Measurements from ENCODE around the gene FKBP14.

The FKBP14 gene

DNA sequence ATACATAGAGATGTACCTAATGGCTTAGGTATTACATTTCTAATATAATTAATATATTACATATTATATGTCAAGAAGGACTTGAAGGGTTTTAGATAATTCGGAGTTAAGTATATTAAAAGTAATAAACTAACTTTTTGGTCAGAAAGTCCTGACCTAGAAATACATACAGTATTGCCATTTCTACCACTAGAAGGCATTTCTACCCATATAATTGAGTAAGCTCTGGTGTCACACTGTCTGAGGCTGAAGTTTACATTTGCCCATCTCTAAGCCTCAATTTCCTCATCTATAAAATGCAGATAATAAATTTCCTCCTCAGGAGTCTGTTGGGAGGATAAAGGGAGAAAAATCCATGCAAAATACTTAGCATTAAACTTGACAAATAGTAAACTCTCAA lies 7.1 kb downstream of the FKBP14 start:
- Histone ChIP-seq H3K36me3 (ENCODE audit: control insufficient read depth, insufficient read depth, low read length) (peaks cover 49% of the 10 kb centered on the region), H3K9me3 (ENCODE audit: control insufficient read depth, insufficient read depth, low read length) (no peaks in the 10 kb centered on the region), H3K27me3 (ENCODE audit: control insufficient read depth, insufficient read depth, low read length) (no peaks in the 10 kb centered on the region), H3K9ac (ENCODE audit: low read depth, low read length) (no peak overlapping the region), H3K4me1 (ENCODE audit: control insufficient read depth, insufficient read depth, low read length) (no peaks in the 10 kb centered on the region), H3K27ac (ENCODE audit: low read depth, low read length) (no peak overlapping the region), H3K4me3 (ENCODE audit: low read depth, low read length) (no peak overlapping the region)

DNA sequence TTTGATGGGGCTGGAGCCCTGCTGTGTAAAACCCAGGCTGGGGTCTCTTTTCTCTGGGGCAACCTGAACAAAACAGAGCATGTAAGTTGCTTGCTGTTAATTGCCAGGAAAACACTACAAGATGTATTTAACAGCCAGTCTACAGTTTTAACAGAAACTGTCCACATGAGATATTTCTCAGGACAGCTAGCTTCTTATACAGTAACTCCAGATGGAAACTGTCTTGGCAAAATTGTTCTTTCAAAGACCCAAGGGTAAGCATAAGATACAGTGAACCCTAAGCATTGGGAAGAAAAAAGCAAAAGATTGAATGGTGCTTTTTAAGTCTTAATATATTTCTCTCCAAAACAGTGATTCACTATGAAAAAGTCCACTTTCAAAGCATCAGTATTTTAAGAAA lies 8.1 kb downstream of the FKBP14 start:
- H3K27me3 ChIP-seq (ENCODE audit: control insufficient read depth, insufficient read depth, low read length) = no peaks in the 10 kb centered on the region
- H3K36me3 ChIP-seq (ENCODE audit: control insufficient read depth, insufficient read depth, low read length) = peaks cover 57% of the 10 kb centered on the region
- no peak overlapping the region for H3K27ac ChIP-seq (ENCODE audit: low read depth, low read length)
- H3K4me1 ChIP-seq (ENCODE audit: control insufficient read depth, insufficient read depth, low read length) = no peaks in the 10 kb centered on the region
- H3K9ac ChIP-seq (ENCODE audit: low read depth, low read length) = no peak overlapping the region
- no peaks in the 10 kb centered on the region for H3K9me3 ChIP-seq (ENCODE audit: control insufficient read depth, insufficient read depth, low read length)
- no peak overlapping the region for H3K4me3 ChIP-seq (ENCODE audit: low read depth, low read length)

- Histone ChIP-seq H3K9ac (ENCODE audit: low read depth, low read length) (no peak overlapping the region), H3K4me1 (ENCODE audit: control insufficient read depth, insufficient read depth, low read length) (no peaks in the 10 kb centered on the region), H3K27me3 (ENCODE audit: control insufficient read depth, insufficient read depth, low read length) (no peaks in the 10 kb centered on the region), H3K27ac (ENCODE audit: low read depth, low read length) (no peak overlapping the region), H3K36me3 (ENCODE audit: control insufficient read depth, insufficient read depth, low read length) (peaks cover 27% of the 10 kb centered on the region), H3K4me3 (ENCODE audit: low read depth, low read length) (no peak overlapping the region), H3K9me3 (ENCODE audit: control insufficient read depth, insufficient read depth, low read length) (no peaks in the 10 kb centered on the region)
These were observed 13.7 kb downstream of the FKBP14 start for GRCh38 chr7:30012757-30013156.

GRCh38 chr7:30010021-30010420 lies 16.5 kb downstream of the FKBP14 start:
- H3K9me3 ChIP-seq (ENCODE audit: control insufficient read depth, insufficient read depth, low read length) = no peaks in the 10 kb centered on the region
- H3K9ac ChIP-seq (ENCODE audit: low read depth, low read length) = no peak overlapping the region
- peaks cover 16% of the 10 kb centered on the region for H3K36me3 ChIP-seq (ENCODE audit: control insufficient read depth, insufficient read depth, low read length)

GRCh38 chr7:30005464-30005863 lies 21.0 kb downstream of the FKBP14 start:
- Histone ChIP-seq H3K9me3 (ENCODE audit: control insufficient read depth, insufficient read depth, low read length) (no peaks in the 10 kb centered on the region), H3K4me3 (ENCODE audit: low read depth, low read length) (no peak overlapping the region), H3K27ac (ENCODE audit: low read depth, low read length) (peak overlapping the region; percentile 1), H3K27me3 (ENCODE audit: control insufficient read depth, insufficient read depth, low read length) (no peaks in the 10 kb centered on the region), H3K9ac (ENCODE audit: low read depth, low read length) (no peak overlapping the region), H3K36me3 (ENCODE audit: control insufficient read depth, insufficient read depth, low read length) (no peaks in the 10 kb centered on the region), H3K4me1 (ENCODE audit: control insufficient read depth, insufficient read depth, low read length) (peaks cover 15% of the 10 kb centered on the region)

More at GRCh38 chr7:30010021-30010420, 16.5 kb downstream of the FKBP14 start:
- H3K27ac ChIP-seq (ENCODE audit: low read depth, low read length) = no peak overlapping the region
- H3K27me3 ChIP-seq (ENCODE audit: control insufficient read depth, insufficient read depth, low read length) = no peaks in the 10 kb centered on the region
- H3K4me3 ChIP-seq (ENCODE audit: low read depth, low read length) = no peak overlapping the region
- peaks cover 7% of the 10 kb centered on the region; the same call in 1 of the 2 replicates for H3K4me1 ChIP-seq (ENCODE audit: control insufficient read depth, insufficient read depth, low read length)

DNA sequence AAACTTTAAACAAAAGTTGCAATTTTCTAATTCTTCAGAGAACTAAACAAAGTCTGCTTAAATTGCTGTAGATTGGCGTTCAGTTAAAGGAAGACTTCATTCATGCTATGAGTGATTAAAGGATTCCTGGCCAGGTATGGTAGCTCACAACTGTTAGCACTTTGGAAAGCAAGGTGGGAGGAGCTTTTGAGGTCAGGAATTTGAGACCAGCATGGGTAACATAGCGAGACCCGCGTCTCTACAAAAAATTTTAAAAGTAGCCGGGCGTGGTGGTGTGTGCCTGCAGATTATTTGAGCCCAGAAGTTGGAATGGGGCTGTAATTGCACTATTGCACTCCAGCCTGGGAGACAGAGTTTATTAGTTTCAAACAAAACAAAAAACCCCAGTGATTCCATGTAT lies 23.4 kb downstream of the FKBP14 start:
- Histone ChIP-seq H3K27ac (ENCODE audit: low read depth, low read length) (no peak overlapping the region), H3K9ac (ENCODE audit: low read depth, low read length) (no peak overlapping the region), H3K36me3 (ENCODE audit: control insufficient read depth, insufficient read depth, low read length) (no peaks in the 10 kb centered on the region), H3K4me1 (ENCODE audit: control insufficient read depth, insufficient read depth, low read length) (peaks cover 15% of the 10 kb centered on the region), H3K4me3 (ENCODE audit: low read depth, low read length) (no peak overlapping the region), H3K27me3 (ENCODE audit: control insufficient read depth, insufficient read depth, low read length) (no peaks in the 10 kb centered on the region), H3K9me3 (ENCODE audit: control insufficient read depth, insufficient read depth, low read length) (no peaks in the 10 kb centered on the region)

DNA sequence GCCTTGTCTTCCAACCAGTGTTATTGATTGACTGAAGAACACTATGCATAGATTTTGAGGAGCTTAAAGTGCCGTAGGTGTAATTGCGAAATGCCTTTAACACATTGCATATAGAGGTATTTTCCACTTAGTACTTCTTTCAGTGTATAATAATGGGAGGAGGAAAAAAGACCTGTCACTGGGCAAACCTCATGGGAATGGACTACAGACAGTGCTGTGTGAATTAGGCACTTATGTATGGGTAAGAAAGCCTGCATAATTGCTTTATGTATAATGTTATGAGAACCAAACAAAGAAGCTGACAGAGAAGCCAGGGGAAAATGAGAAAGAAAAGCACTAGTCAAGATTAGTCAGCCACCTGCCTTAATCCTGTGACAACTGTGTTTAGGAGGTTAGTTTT lies 24.5 kb downstream of the FKBP14 start:
- H3K36me3 ChIP-seq (ENCODE audit: control insufficient read depth, insufficient read depth, low read length) = no peaks in the 10 kb centered on the region
- H3K4me3 ChIP-seq (ENCODE audit: low read depth, low read length) = no peak overlapping the region
- no peaks in the 10 kb centered on the region for H3K27me3 ChIP-seq (ENCODE audit: control insufficient read depth, insufficient read depth, low read length)
- no peak overlapping the region for H3K9ac ChIP-seq (ENCODE audit: low read depth, low read length)
- peaks cover 15% of the 10 kb centered on the region for H3K4me1 ChIP-seq (ENCODE audit: control insufficient read depth, insufficient read depth, low read length)
- no peak overlapping the region for H3K27ac ChIP-seq (ENCODE audit: low read depth, low read length)
- H3K9me3 ChIP-seq (ENCODE audit: control insufficient read depth, insufficient read depth, low read length) = no peaks in the 10 kb centered on the region

DNA sequence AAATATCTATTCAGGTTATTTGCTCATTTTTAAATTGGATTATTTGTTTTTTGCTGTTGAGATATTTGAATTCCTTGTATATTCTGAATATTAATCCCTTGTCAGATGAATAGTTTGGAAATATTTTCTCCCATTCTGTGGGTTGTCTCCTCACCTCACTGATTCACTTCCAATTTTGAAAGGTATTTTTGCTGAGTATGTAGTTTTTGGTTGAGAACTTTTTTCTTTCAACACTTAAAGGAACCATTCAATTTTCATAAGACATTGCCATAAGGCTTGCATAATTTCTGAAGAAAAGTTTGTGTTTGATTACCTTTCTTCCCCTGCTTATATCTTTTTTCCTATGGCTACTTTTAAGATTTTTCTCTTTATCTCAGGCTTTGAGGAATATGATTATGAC lies 28.0 kb downstream of the FKBP14 start:
- Histone ChIP-seq H3K36me3 (ENCODE audit: control insufficient read depth, insufficient read depth, low read length) (no peaks in the 10 kb centered on the region), H3K9ac (ENCODE audit: low read depth, low read length) (no peak overlapping the region), H3K27ac (ENCODE audit: low read depth, low read length) (no peak overlapping the region), H3K9me3 (ENCODE audit: control insufficient read depth, insufficient read depth, low read length) (peaks cover 10% of the 10 kb centered on the region), H3K27me3 (ENCODE audit: control insufficient read depth, insufficient read depth, low read length) (no peaks in the 10 kb centered on the region), H3K4me3 (ENCODE audit: low read depth, low read length) (no peak overlapping the region), H3K4me1 (ENCODE audit: control insufficient read depth, insufficient read depth, low read length) (peaks cover 8% of the 10 kb centered on the region)

DNA sequence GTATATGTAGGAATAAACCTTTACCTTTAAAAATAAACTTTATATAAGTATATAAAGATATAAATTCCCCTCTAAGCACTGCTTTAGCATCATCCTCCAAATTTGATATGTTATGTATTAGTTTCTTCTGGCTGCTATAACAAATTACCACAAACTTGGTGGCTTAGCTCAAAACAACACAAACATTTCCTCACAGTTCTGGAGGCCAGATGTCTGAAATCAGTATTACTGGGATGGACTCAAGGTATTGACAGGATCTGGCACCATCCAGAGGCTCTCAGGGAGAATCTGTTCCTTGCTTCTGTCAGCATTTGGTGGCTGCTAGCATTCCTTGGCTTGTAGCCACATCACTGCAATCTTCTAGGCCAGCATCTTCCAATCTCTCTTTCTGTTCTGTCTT lies 30.2 kb downstream of the FKBP14 start:
- Histone ChIP-seq H3K36me3 (ENCODE audit: control insufficient read depth, insufficient read depth, low read length) (no peaks in the 10 kb centered on the region), H3K9me3 (ENCODE audit: control insufficient read depth, insufficient read depth, low read length) (peaks cover 10% of the 10 kb centered on the region), H3K4me1 (ENCODE audit: control insufficient read depth, insufficient read depth, low read length) (no peaks in the 10 kb centered on the region), H3K9ac (ENCODE audit: low read depth, low read length) (no peak overlapping the region), H3K27ac (ENCODE audit: low read depth, low read length) (no peak overlapping the region), H3K27me3 (ENCODE audit: control insufficient read depth, insufficient read depth, low read length) (no peaks in the 10 kb centered on the region), H3K4me3 (ENCODE audit: low read depth, low read length) (no peak overlapping the region)

- Histone ChIP-seq H3K36me3 (ENCODE audit: control insufficient read depth, insufficient read depth, low read length) (no peaks in the 10 kb centered on the region), H3K27ac (ENCODE audit: low read depth, low read length) (no peak overlapping the region), H3K4me3 (ENCODE audit: low read depth, low read length) (no peak overlapping the region), H3K4me1 (ENCODE audit: control insufficient read depth, insufficient read depth, low read length) (no peaks in the 10 kb centered on the region), H3K27me3 (ENCODE audit: control insufficient read depth, insufficient read depth, low read length) (no peaks in the 10 kb centered on the region), H3K9me3 (ENCODE audit: control insufficient read depth, insufficient read depth, low read length) (peaks cover 10% of the 10 kb centered on the region), H3K9ac (ENCODE audit: low read depth, low read length) (no peak overlapping the region)
These were observed 30.9 kb downstream of the FKBP14 start for GRCh38 chr7:29995652-29996051.

- peaks cover 10% of the 10 kb centered on the region for H3K9me3 ChIP-seq (ENCODE audit: control insufficient read depth, insufficient read depth, low read length)
- no peak overlapping the region for H3K27ac ChIP-seq (ENCODE audit: low read depth, low read length)
- H3K27me3 ChIP-seq (ENCODE audit: control insufficient read depth, insufficient read depth, low read length) = no peaks in the 10 kb centered on the region
- H3K4me1 ChIP-seq (ENCODE audit: control insufficient read depth, insufficient read depth, low read length) = peaks cover 2% of the 10 kb centered on the region; the same call in 1 of the 2 replicates
- H3K4me3 ChIP-seq (ENCODE audit: low read depth, low read length) = no peak overlapping the region
- H3K36me3 ChIP-seq (ENCODE audit: control insufficient read depth, insufficient read depth, low read length) = no peaks in the 10 kb centered on the region
- H3K9ac ChIP-seq (ENCODE audit: low read depth, low read length) = no peak overlapping the region
These were observed 33.4 kb downstream of the FKBP14 start for GRCh38 chr7:29993140-29993539.

DNA sequence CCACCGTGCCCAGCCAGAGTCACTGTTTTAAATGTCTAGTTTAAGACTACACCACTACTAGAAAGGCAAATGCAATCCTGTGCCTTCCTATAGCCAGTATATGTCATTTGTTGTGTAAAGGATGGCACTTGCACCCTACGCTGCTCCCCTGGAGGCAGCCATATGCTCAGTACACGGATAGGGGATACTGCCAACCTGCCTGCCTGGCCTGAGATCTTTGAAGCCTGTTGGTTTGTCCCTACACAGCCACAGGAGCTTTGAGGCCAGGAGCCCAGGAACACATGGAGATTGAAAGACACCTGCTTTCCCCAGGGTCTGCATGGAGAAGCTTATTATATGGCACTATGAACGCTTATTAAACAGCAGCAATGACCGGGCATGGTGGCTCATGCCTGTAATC lies 34.6 kb downstream of the FKBP14 start:
- no peak overlapping the region for H3K4me3 ChIP-seq (ENCODE audit: low read depth, low read length)
- H3K9me3 ChIP-seq (ENCODE audit: control insufficient read depth, insufficient read depth, low read length) = peaks cover 10% of the 10 kb centered on the region
- H3K27ac ChIP-seq (ENCODE audit: low read depth, low read length) = no peak overlapping the region
- no peaks in the 10 kb centered on the region for H3K36me3 ChIP-seq (ENCODE audit: control insufficient read depth, insufficient read depth, low read length)
- peaks cover 11% of the 10 kb centered on the region for H3K4me1 ChIP-seq (ENCODE audit: control insufficient read depth, insufficient read depth, low read length)
- H3K9ac ChIP-seq (ENCODE audit: low read depth, low read length) = no peak overlapping the region
- no peaks in the 10 kb centered on the region for H3K27me3 ChIP-seq (ENCODE audit: control insufficient read depth, insufficient read depth, low read length)

Data from HUES48 (cell line).